CD4-positive, alpha-beta T cell treated with Interleukin-6 for 4 hours (primary cell): ENCODE measurements around the gene MCM8.

ENCODE experiments used
- DNase-seq: peaks from one replicate; pipeline ENCODE4 v3.0.0-alpha.2; 2020; ENCODE audit warnings: mixed read lengths

MCM8 gene

GRCh38 chr20:5949943-5950270, 545 bp upstream of the MCM8 start:
- no peak for DNase-seq

- no peak for DNase-seq
Observed at GRCh38 chr20:5967469-5967868, 17.0 kb downstream of the MCM8 start.

GRCh38 chr20:5968462-5968861, 18.0 kb downstream of the MCM8 start:
- DNase-seq = no peak

GRCh38 chr20:5969348-5969935, 19.0 kb downstream of the MCM8 start:
- no peak for DNase-seq

- DNase-seq = no peak
Observed at GRCh38 chr20:5969940-5970339, 19.5 kb downstream of the MCM8 start.

- DNase-seq = no peak
Observed at GRCh38 chr20:5970381-5970780, 19.9 kb downstream of the MCM8 start.

- no peak for DNase-seq
Observed at GRCh38 chr20:5971203-5971602, 20.8 kb downstream of the MCM8 start.

- no peak for DNase-seq
Observed at GRCh38 chr20:5973172-5973571, 22.7 kb downstream of the MCM8 start.

GRCh38 chr20:5973971-5974370, 23.5 kb downstream of the MCM8 start:
- DNase-seq = no peak

- DNase-seq = no peak
Observed at GRCh38 chr20:5974531-5974930, 24.1 kb downstream of the MCM8 start.

GRCh38 chr20:5975778-5976177, 25.3 kb downstream of the MCM8 start:
- no peak for DNase-seq

- DNase-seq = no peak
Observed at GRCh38 chr20:5977223-5977622, 26.8 kb downstream of the MCM8 start.

- no peak for DNase-seq
Observed at GRCh38 chr20:5977975-5978374, 27.5 kb downstream of the MCM8 start.

- DNase-seq = no peak
Observed at GRCh38 chr20:5979801-5980200, 29.3 kb downstream of the MCM8 start.

GRCh38 chr20:5980720-5981538, 30.5 kb downstream of the MCM8 start:
- no peak for DNase-seq

GRCh38 chr20:5987383-5987782, 36.9 kb downstream of the MCM8 start:
- no peak for DNase-seq

GRCh38 chr20:5989539-5989938, 39.1 kb downstream of the MCM8 start:
- DNase-seq = no peak

GRCh38 chr20:5990946-5991345, 40.5 kb downstream of the MCM8 start:
- DNase-seq = no peak

GRCh38 chr20:5991623-5992441, 41.4 kb downstream of the MCM8 start:
- no peak for DNase-seq

GRCh38 chr20:5996765-5997164, 46.3 kb downstream of the MCM8 start:
- peak; percentile 36 for DNase-seq

GRCh38 chr20:5999783-6000182, 49.3 kb downstream of the MCM8 start:
- DNase-seq = no peak

GRCh38 chr20:6000871-6001270, 50.4 kb downstream of the MCM8 start:
- no peak for DNase-seq

GRCh38 chr20:6006603-6006949, 56.1 kb downstream of the MCM8 start:
- DNase-seq = no peak

- DNase-seq = no peak
Observed at GRCh38 chr20:6007094-6007528, 56.7 kb downstream of the MCM8 start.
